ENCODE results near the gene NFATC2. TPM values are rescaled to one million over a fixed set of nuclear protein-coding genes. Genes with fewer than 3 reads are reported as not detected.

Gene NFATC2
- total and polyA plus RNA-seq, 2 of the 8 experiments (the other 6 are each of a cell fraction or from before 2014, with no cell fraction given) = 0.27 to 0.91 TPM

GRCh38 chr20:51412333-51412871 is 130.1 kb downstream of the NFATC2 start:
- no peaks in the 10 kb centered on the region for H4K20me1 ChIP-seq (replicated peaks in 1 of 2; ENCODE audit: control insufficient read depth in 1 of 2, insufficient read depth in 2 of 2, low read length in 2 of 2)
- ChIA-PET POLR2A (ENCODE audit: partially characterized antibody) (interaction anchor here (0.8 kb wide), 1 partner anchor 390 kb away, joined by 4 read pairs; the partner anchor contains the start of gene SALL4), CTCF (ENCODE audit: partially characterized antibody) (interaction anchor here (0.6 to 3.2 kb wide), 13 partner anchors 11 to 431 kb away, joined by 3 to 13 read pairs (median 4); partner anchors contain the start of gene NFATC2)
- H4K5ac ChIP-seq (ENCODE audit: insufficient read length, low read depth, low read length) = no peak overlapping the region
- H2BK12ac ChIP-seq (ENCODE audit: low read depth, low read length) = no peak overlapping the region; the same call in 1 of the 2 replicates
- peak overlapping the region; percentile 26; the same call in 1 of the 2 replicates for H2BK5ac ChIP-seq (ENCODE audit: low read depth, low read length)
- H2BK120ac ChIP-seq (replicated peaks; ENCODE audit: low read depth, low read length) = peak overlapping the region; percentile 58
- peak overlapping the region; percentile 51; the same call in 1 of the 2 replicates for H3K18ac ChIP-seq (ENCODE audit: extremely low read depth, low read length)
- H3K4me3 ChIP-seq (ENCODE audit: extremely low read depth in 1 of 4, insufficient read depth in 2 of 4, low read depth in 3 of 4, low read length in 4 of 4) = no peak overlapping the region
- H3K27me3 ChIP-seq (replicated peaks in 1 of 4; ENCODE audit: control insufficient read depth in 3 of 4, extremely low read depth in 1 of 4, insufficient read depth in 3 of 4, low read length in 3 of 4) = no peaks in the 10 kb centered on the region
- no peak overlapping the region for H3K14ac ChIP-seq (ENCODE audit: insufficient read length)
- H3K23me2 ChIP-seq (ENCODE audit: low read depth, low read length) = no peaks in the 10 kb centered on the region
- H3K56ac ChIP-seq (replicated peaks; ENCODE audit: insufficient read length, low read depth, low read length) = no peak overlapping the region
- DNase-seq (ENCODE audit: low read depth in 1 of 2, low spot score in 2 of 2) (no peak), FAIRE-seq (no peak)
- H3K27ac ChIP-seq (ENCODE audit: low read depth, low read length) = no peak overlapping the region
- no peak overlapping the region for H2BK15ac ChIP-seq (ENCODE audit: low read length)
- 56% methylated on average over 12 of the region's 12 CpGs; no CpG with 5 or more reads in 1 of the 2 experiments for WGBS, 2 experiments (ENCODE audit: extremely low coverage in 1 of 2, insufficient coverage in 1 of 2, insufficient read length in 1 of 2, insufficient replicate concordance in 2 of 2, low coverage in 1 of 2, low lambda C conversion rate in 2 of 2, missing lambda C conversion rate in 1 of 2)
- no peaks in the 10 kb centered on the region for H3K79me2 ChIP-seq (ENCODE audit: control insufficient read depth in 1 of 2, insufficient read depth in 2 of 2, low read length in 2 of 2)
- peak overlapping the region; percentile 23 for H3K4ac ChIP-seq (replicated peaks; ENCODE audit: insufficient read length, low read depth, low read length)
- H3K4me2 ChIP-seq (ENCODE audit: insufficient read depth in 1 of 2, low read depth in 2 of 2, low read length in 2 of 2) = peak overlapping the region; percentile 36 to 59; a peak in 3 of 4 replicates
- no peaks in the 10 kb centered on the region for H3K79me1 ChIP-seq (ENCODE audit: low read depth, low read length)
- no peak for TF ChIP-seq EP300 (IDR thresholded peaks at IDR 0.05; ENCODE audit: borderline replicate concordance in 1 of 2, low read depth in 2 of 2, low read length in 2 of 2)
- TF ChIP-seq RBBP5 (IDR thresholded peaks at IDR 0.05; ENCODE audit: borderline replicate concordance, low read depth, low read length) = no peak
- no peak for TF ChIP-seq EZH2 (IDR thresholded peaks at IDR 0.05; ENCODE audit: low read depth, low read length, severe bottlenecking)
- TF ChIP-seq GTF2F1 (IDR thresholded peaks at IDR 0.05; ENCODE audit: borderline replicate concordance, low read depth, low read length) = no peak
- TF ChIP-seq MAX (IDR thresholded peaks at IDR 0.05) = no peak
- TF ChIP-seq JUND (IDR thresholded peaks at IDR 0.05; ENCODE audit: low read length) = no peak
- no peak for TF ChIP-seq TAF1 (IDR thresholded peaks at IDR 0.05; ENCODE audit: low read depth, low read length)
- no peak overlapping the region for H3K9ac ChIP-seq (replicated peaks in 1 of 4; ENCODE audit: extremely low read depth in 1 of 4, low read depth in 3 of 4, low read length in 3 of 4)
- peak overlapping the region; percentile 57 for H4K91ac ChIP-seq (replicated peaks; ENCODE audit: insufficient read length, low read length)
- no peaks in the 10 kb centered on the region for H3K9me3 ChIP-seq (ENCODE audit: insufficient read depth in 2 of 2, low read depth in 1 of 2, low read length in 1 of 2)
- no peak overlapping the region for H3K23ac ChIP-seq (ENCODE audit: insufficient read length)
- no peaks in the 10 kb centered on the region for H3K36me3 ChIP-seq (ENCODE audit: control insufficient read depth in 2 of 4, insufficient read depth in 4 of 4, low read length in 3 of 4)
- no peak overlapping the region for H2AK5ac ChIP-seq (ENCODE audit: low read depth, low read length)
- H2AFZ ChIP-seq (ENCODE audit: low read length) = no peak overlapping the region
- peak overlapping the region; percentile 1; the same call in 1 of the 2 replicates for H4K8ac ChIP-seq (ENCODE audit: extremely low read depth, insufficient read depth, low read length)
- H3K4me1 ChIP-seq (replicated peaks in 1 of 4; ENCODE audit: control insufficient read depth in 3 of 4, insufficient read depth in 4 of 4, low read length in 3 of 4) = peaks cover 3 to 12% (median 9%) of the 10 kb centered on the region in 4 experiments
- no peak overlapping the region for H2BK20ac ChIP-seq (ENCODE audit: low read length)
